Parathyroid adenoma (tissue), 2 donors: ENCODE data around the gene B3GNT5.

Experiments used
- H2AFZ ChIP-seq: fragments of 300-600 bp; sonication (generic); one replicate; pipeline ENCODE4 v1.7.0; 2017; ENCODE audit warnings: antibody characterized with exemption, mild to moderate bottlenecking
- H3K27ac ChIP-seq: fragments of 300-600 bp; sonication (generic); one replicate; pipeline ENCODE4 v1.7.0; 2017
- H3K27me3 ChIP-seq: fragments of 300-600 bp; sonication (generic); one replicate; pipeline ENCODE4 v1.7.0; 2017; ENCODE audit warnings: low read length; ENCODE audit not compliant: control insufficient read depth, insufficient read depth
- H3K36me3 ChIP-seq: fragments of 300-600 bp; sonication (generic); one replicate; pipeline ENCODE4 v1.7.0; 2017; ENCODE audit warnings: low read length; ENCODE audit not compliant: control insufficient read depth, insufficient read depth
- H3K4me1 ChIP-seq: fragments of 300-600 bp; sonication (generic); one replicate; pipeline ENCODE4 v1.7.0; 2017; ENCODE audit warnings: control low read depth
- H3K4me2 ChIP-seq: fragments of 300-600 bp; sonication (generic); one replicate; pipeline ENCODE4 v1.7.0; 2017; ENCODE audit warnings: low read length
- H3K4me3 ChIP-seq: fragments of 300-600 bp; sonication (generic); one replicate; pipeline ENCODE4 v1.7.0; 2017; ENCODE audit warnings: low read depth, low read length
- H3K79me2 ChIP-seq: fragments of 300-600 bp; sonication (generic); one replicate; pipeline ENCODE4 v1.7.0; 2017; ENCODE audit warnings: control low read depth
- H3K9ac ChIP-seq: fragments of 300-600 bp; sonication (generic); one replicate; pipeline ENCODE4 v1.7.0; 2017; ENCODE audit warnings: mild to moderate bottlenecking
- H3K9me3 ChIP-seq: fragments of 300-600 bp; sonication (generic); one replicate; pipeline ENCODE4 v1.7.0; 2017; ENCODE audit warnings: low read length; ENCODE audit not compliant: control insufficient read depth
- TF ChIP-seq, protein P1 (sequence below): fragments of 300-600 bp; sonication (generic); IDR thresholded peaks from one replicate; pipeline ENCODE4 v1.7.0; 2017; ENCODE audit warnings: antibody characterized with exemption, mild to moderate bottlenecking
- donor health status: primary hyperparathyroidism.

B3GNT5 gene

DNA sequence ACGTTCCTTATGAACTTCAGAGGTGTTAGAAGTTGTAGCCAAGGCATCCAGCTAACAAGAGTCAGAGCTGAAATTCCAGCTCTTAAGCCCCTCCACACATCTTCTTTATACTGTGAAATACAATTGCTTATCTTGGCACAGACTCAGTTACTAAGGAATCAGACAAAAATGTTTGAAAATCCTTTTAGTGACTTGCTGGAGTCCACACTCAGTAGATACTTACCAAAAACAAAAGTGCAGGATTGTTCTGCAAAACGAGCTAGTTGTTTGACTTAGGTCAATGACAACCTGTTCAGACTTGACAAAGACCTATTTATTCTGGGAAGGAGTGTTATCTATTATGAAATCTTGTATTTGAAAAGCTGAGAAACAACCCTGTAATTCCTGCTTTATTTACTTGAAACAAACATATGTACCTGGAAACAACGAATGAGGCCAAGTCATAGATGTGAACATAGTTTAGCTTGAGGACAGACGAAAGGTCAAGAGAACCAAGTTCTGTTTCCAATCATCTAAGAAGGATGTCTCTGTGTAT lies 38.5 kb downstream of the B3GNT5 start:
- no peaks in the 10 kb centered on the region for H3K4me1 ChIP-seq
- no peak overlapping the region for H3K4me2 ChIP-seq
- H3K27me3 ChIP-seq, result no peaks in the 10 kb centered on the region
- TF ChIP-seq, protein P1, sequence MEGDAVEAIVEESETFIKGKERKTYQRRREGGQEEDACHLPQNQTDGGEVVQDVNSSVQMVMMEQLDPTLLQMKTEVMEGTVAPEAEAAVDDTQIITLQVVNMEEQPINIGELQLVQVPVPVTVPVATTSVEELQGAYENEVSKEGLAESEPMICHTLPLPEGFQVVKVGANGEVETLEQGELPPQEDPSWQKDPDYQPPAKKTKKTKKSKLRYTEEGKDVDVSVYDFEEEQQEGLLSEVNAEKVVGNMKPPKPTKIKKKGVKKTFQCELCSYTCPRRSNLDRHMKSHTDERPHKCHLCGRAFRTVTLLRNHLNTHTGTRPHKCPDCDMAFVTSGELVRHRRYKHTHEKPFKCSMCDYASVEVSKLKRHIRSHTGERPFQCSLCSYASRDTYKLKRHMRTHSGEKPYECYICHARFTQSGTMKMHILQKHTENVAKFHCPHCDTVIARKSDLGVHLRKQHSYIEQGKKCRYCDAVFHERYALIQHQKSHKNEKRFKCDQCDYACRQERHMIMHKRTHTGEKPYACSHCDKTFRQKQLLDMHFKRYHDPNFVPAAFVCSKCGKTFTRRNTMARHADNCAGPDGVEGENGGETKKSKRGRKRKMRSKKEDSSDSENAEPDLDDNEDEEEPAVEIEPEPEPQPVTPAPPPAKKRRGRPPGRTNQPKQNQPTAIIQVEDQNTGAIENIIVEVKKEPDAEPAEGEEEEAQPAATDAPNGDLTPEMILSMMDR, result no peak
- no peaks in the 10 kb centered on the region for H3K9me3 ChIP-seq
- H3K9ac ChIP-seq, result no peak overlapping the region
- no peak overlapping the region for H2AFZ ChIP-seq
- no peak overlapping the region for H3K27ac ChIP-seq
- no peaks in the 10 kb centered on the region for H3K36me3 ChIP-seq
- H3K79me2 ChIP-seq, result no peaks in the 10 kb centered on the region
- H3K4me3 ChIP-seq, result no peak overlapping the region

DNA sequence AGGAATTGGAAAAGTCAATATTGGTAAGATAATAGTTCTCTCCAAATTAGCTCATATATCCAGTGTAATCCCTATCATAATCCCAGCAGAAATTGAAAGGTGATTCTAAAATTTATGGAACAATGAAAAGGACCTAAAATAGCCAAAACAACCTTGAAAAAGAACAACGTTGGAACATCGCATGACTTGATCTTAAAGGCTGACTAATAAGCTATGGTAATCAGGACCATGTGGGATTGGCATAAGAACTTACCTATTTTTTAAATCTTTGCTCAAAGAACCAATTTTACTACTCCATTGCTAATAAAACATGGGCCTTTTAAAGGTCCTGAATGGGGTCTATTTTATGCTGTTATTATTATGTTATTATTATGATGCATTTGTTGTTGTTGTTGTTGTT lies 40.9 kb downstream of the B3GNT5 start:
- no peak overlapping the region for H3K9ac ChIP-seq
- H3K36me3 ChIP-seq, result no peaks in the 10 kb centered on the region
- H3K4me2 ChIP-seq, result no peak overlapping the region
- no peaks in the 10 kb centered on the region for H3K9me3 ChIP-seq
- no peak overlapping the region for H3K4me3 ChIP-seq
- H3K79me2 ChIP-seq, result no peaks in the 10 kb centered on the region
- TF ChIP-seq, protein P1, result no peak
- no peaks in the 10 kb centered on the region for H3K27me3 ChIP-seq
- no peak overlapping the region for H2AFZ ChIP-seq
- H3K4me1 ChIP-seq, result no peaks in the 10 kb centered on the region
- no peak overlapping the region for H3K27ac ChIP-seq

DNA sequence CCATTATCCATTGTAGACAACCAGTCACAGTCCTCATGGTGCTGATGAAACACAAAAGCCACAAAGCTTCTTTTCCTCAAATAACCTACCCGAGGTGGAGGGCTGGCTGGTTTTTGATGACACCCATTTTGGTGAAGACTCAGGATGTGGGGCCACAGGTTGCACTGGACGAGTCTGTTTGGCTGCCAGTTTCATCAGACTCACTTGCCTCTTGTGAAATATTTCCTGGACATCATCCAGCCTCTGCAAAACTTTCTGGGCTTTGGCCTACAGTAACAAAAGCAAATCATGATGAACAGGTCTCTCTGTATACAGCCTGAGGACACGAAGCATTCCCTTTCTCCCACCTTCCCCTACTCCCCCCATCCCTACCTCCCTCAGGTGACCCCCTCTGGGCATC lies 42.2 kb downstream of the B3GNT5 start:
- no peaks in the 10 kb centered on the region for H3K4me1 ChIP-seq
- no peak overlapping the region for H3K4me3 ChIP-seq
- no peaks in the 10 kb centered on the region for H3K79me2 ChIP-seq
- H3K9me3 ChIP-seq, result no peaks in the 10 kb centered on the region
- H3K27ac ChIP-seq, result no peak overlapping the region
- no peak overlapping the region for H3K9ac ChIP-seq
- no peak overlapping the region for H3K4me2 ChIP-seq
- no peak overlapping the region for H2AFZ ChIP-seq
- H3K36me3 ChIP-seq, result no peaks in the 10 kb centered on the region
- no peaks in the 10 kb centered on the region for H3K27me3 ChIP-seq
- TF ChIP-seq, protein P1, result no peak

- H3K4me1 ChIP-seq, result no peaks in the 10 kb centered on the region
Observed at GRCh38 chr3:183296944-183297343, 43.9 kb downstream of the B3GNT5 start.

GRCh38 chr3:183298701-183299153 lies 45.7 kb downstream of the B3GNT5 start:
- H3K9ac ChIP-seq, result no peak overlapping the region
- H3K27ac ChIP-seq, result no peak overlapping the region
- TF ChIP-seq, protein P1, result no peak
- no peaks in the 10 kb centered on the region for H3K36me3 ChIP-seq
- no peaks in the 10 kb centered on the region for H3K4me1 ChIP-seq
- no peak overlapping the region for H3K4me2 ChIP-seq
- H2AFZ ChIP-seq, result no peak overlapping the region
- H3K79me2 ChIP-seq, result no peaks in the 10 kb centered on the region
- no peaks in the 10 kb centered on the region for H3K9me3 ChIP-seq
- H3K27me3 ChIP-seq, result no peaks in the 10 kb centered on the region
- no peak overlapping the region for H3K4me3 ChIP-seq

More at GRCh38 chr3:183296944-183297343, 43.9 kb downstream of the B3GNT5 start:
- H3K4me3 ChIP-seq, result no peak overlapping the region
- no peak overlapping the region for H3K9ac ChIP-seq
- no peaks in the 10 kb centered on the region for H3K36me3 ChIP-seq
- H3K4me2 ChIP-seq, result no peak overlapping the region
- no peaks in the 10 kb centered on the region for H3K27me3 ChIP-seq
- no peaks in the 10 kb centered on the region for H3K79me2 ChIP-seq
- no peaks in the 10 kb centered on the region for H3K9me3 ChIP-seq
- TF ChIP-seq, protein P1, result no peak
- no peak overlapping the region for H3K27ac ChIP-seq
- no peak overlapping the region for H2AFZ ChIP-seq
